ENCODE data around the gene CIAO3.

The CIAO3 gene

DNA sequence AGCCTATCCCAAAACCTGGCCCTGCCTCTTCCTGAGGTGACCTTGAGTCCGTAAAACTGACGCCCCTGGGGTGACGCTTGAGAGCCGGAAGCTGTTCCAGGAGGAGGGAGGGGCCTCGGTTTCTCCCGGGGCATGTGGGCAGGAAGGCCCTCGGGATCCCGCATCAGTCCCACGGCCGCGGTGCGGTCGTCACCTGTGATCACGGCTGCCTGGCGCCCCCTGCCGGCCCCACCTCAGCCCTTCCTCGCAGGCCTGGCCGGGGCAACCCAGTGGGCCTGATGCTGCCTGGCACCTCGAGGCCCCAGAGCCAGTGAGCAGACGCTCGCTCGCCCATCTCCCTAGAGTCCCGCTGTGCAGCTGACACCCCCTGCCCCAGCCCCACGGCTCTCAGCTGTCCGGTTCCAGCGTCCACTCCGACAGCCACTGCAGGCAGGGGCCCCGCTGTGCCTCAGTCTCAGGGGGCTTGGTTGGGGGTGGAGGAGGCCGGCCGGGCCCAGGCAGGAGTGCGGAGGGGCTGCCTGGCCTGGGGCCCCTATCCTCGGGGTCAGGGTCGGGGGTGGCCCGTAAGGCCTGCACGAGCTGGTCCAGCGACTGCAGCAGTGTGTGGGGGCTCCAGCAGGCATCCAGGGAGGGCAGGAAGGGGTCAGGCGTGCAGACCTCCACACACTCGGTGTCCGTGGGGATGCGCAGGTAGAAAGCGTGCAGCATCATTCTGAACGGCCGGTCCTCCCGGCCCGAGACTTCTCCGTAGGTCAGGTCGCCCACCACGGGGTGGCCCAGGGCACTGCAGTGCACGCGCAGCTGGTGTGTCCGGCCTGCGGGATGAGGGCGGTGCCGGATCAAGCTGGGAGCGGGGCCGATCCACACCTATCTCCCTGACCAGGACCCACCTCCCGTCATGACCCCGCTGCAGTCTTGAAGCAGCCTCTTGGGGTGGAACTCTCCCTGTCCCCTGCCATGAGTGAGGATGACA is 45.1 kb upstream of the CIAO3 start:
- peak; percentile 74 for DNase-seq (ENCODE audit: low read depth)
- peak; percentile 79 for TF ChIP-seq CTCF (IDR thresholded peaks at IDR 0.05; ENCODE audit: insufficient read depth, low read depth, low read length, missing control alignments)

GRCh38 chr16:784431-784830 is 43.6 kb upstream of the CIAO3 start:
- TF ChIP-seq CTCF (IDR thresholded peaks at IDR 0.05; ENCODE audit: insufficient read depth, low read depth, low read length, missing control alignments), result no peak
- DNase-seq (ENCODE audit: low read depth), result no peak
- H3K4me3 ChIP-seq (ENCODE audit: low read depth, low read length), result no peak overlapping the region

More for the DNA sequence above, 45.1 kb upstream of the CIAO3 start:
- no peak overlapping the region for H3K4me3 ChIP-seq (ENCODE audit: low read depth, low read length)

DNA sequence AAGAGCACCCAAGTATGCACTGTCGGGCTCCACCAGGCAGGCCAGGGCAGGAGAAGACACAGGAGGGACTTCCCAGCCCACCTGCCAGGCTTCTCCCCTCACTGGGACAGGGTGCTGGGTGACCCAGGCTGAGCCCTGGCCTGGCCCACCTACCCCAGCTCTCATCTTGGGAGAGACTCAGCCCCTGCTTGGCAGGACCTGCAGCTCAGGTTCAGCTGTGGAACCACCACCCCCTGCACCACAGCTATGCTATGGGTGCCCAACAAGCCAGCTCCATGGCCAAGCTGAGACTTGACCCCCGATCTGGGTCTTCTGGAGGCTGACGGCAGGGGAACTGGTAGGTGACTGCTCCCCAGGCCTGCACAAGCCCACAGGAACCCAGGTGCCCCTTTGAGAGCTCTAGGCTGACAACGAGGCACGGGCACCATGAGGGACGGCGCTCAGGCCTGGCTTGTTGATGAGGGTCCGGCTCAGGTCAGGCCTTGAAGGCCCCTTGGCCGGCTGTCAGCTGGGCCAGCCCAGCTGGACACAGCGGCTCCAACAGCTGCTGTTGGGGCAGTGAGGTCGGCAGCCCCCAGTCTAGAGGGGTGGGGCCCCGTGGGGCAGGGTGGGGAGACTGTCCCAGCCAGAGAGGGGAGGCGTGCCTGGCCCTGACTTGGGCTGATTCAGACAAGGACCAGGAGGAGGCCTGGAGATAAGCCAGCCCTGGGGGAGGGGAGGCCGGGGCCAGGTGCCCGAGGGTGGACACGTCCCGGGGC is 42.8 kb upstream of the CIAO3 start:
- no peak for TF ChIP-seq CTCF (IDR thresholded peaks at IDR 0.05; ENCODE audit: insufficient read depth, low read depth, low read length, missing control alignments)
- no peak for DNase-seq (ENCODE audit: low read depth)
- H3K4me3 ChIP-seq (ENCODE audit: low read depth, low read length), result no peak overlapping the region

- no peak overlapping the region for H3K4me3 ChIP-seq (ENCODE audit: low read depth, low read length)
- TF ChIP-seq CTCF (IDR thresholded peaks at IDR 0.05; ENCODE audit: insufficient read depth, low read depth, low read length, missing control alignments), result no peak
- no peak for DNase-seq (ENCODE audit: low read depth)
Observed at GRCh38 chr16:782766-783403, 42.1 kb upstream of the CIAO3 start.

DNA sequence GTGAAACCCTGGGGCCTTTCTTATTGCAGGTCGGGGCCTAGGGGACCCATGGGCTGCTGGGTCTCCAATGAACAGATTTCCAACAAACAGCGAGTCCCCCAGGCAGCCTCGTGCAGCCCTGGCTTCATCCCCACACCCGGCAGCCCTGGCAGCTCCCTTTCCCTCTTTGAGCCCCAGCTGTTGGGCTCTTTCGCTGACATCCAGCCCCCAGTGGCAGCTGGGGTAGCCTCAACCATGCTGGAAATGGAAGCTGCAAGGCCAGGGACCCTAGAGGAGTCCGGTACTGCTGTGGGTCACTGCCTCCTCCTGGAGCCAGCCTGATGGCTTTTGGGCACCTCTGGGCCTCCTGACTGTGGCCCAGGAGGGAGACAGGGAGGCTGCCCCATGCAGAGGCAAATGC is 41.5 kb upstream of the CIAO3 start:
- no peak for TF ChIP-seq CTCF (IDR thresholded peaks at IDR 0.05; ENCODE audit: insufficient read depth, low read depth, low read length, missing control alignments)
- DNase-seq (ENCODE audit: low read depth), result no peak
- no peak overlapping the region for H3K4me3 ChIP-seq (ENCODE audit: low read depth, low read length)

DNA sequence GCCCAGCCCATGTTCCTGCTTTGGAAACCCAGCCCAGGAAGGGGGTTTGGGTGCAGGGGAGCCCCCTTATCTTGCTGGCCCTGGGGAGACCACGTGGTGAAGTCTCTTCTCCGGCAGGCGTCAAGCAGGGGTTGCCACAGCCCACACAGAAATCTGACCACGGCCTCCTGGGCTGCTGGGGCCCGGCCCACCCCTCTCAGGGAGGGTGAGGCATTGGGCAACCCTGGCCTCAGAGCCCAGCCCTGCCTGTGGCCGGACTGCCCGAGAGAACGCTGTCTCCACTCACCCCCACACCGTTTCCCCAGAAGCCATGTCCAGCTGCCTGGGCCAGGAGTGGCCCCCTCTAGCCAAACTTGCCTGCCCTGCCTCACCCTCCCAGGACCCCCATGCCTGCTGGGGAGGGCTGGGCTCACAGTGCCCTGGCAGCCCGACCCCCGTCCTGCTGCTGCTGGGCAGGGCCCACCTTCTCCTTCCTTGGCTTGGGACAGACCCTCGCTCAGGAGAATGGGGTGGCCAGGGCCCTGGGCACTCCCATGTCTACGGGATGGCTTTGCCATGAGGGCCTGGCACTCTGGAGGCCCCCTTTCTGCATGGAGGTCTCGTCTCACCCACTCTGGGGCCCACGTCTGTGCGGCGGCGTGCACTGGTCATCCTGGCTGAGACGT is 40.7 kb upstream of the CIAO3 start:
- TF ChIP-seq CTCF (IDR thresholded peaks at IDR 0.05; ENCODE audit: insufficient read depth, low read depth, low read length, missing control alignments), result no peak
- no peak for DNase-seq (ENCODE audit: low read depth)
- no peak overlapping the region for H3K4me3 ChIP-seq (ENCODE audit: low read depth, low read length)
